OCI-LY1 (cell line): ENCODE results near the gene SUN1.

Experiments
- CTCF ChIP-seq: fragments of 200-600 bp; sonication (generic), shearing (Covaris generic); IDR thresholded peaks from 2 replicates; pipeline ENCODE4 v1.5.1; 2017; ENCODE audit warnings: mild to moderate bottlenecking, antibody characterized with exemption, low read length, moderate library complexity, mixed read lengths
- EZH2 ChIP-seq: fragments of 200-600 bp; sonication (generic), shearing (Covaris generic); IDR thresholded peaks from 2 replicates; pipeline ENCODE4 v1.8.0; 2017; ENCODE audit warnings: borderline replicate concordance, mixed run types, mild to moderate bottlenecking, antibody characterized with exemption, low read length, moderate library complexity, mixed read lengths

DNA sequence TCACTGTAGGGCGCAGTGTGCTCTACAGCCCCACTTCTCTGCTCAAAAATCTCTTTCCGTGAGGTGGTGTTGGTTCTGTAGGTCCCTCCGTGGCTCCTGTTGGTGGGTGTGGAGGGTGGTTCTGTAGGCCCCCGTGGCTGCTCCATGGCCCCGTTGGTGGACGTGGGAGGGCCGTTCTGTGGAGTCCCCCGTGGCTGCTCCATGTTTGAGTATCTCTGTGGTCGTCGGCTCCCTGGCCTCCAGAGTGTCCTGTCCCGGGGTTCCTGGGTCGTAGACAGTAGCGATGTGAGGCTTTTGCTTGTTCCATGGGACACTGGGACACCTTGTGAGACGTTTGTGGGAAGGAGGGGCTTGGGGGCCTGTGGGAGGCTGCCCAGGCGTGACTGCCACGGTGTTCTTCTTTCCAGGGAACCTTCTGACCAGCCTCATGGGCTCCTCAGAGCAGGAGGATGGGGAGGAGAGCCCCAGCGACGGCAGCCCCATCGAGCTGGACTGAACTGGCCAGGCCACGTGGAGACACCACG lies 62.7 kb downstream of the SUN1 start:
- TF ChIP-seq EZH2 (no peak), CTCF (no peak)
